IMR-90 (cell line): Measurements from ENCODE around the gene CLEC2D.

ENCODE experiments used
- CHD1 ChIP-seq: IDR thresholded peaks from 2 replicates; pipeline ENCODE4 v1.6.1; 2012; ENCODE audit warnings: low read depth, low read length, improper control_type of control experiment
- CTCF ChIP-seq: conservative IDR thresholded peaks from 2 replicates; pipeline ENCODE4 v1.5.1; 2012; ENCODE audit warnings: mild to moderate bottlenecking, low read depth, low read length, improper control_type of control experiment
- ELK1 ChIP-seq: fragments of 150-350 bp; IDR thresholded peaks from 2 replicates; pipeline ENCODE4 v1.6.1; 2016; ENCODE audit warnings: low read depth, mild to moderate bottlenecking, low read length, moderate library complexity, borderline replicate concordance
- MAFK ChIP-seq: IDR thresholded peaks from 2 replicates; pipeline ENCODE4 v1.6.1; 2012; ENCODE audit warnings: low read depth, low read length, improper control_type of control experiment
- MAZ ChIP-seq: IDR thresholded peaks from 2 replicates; pipeline ENCODE4 v1.6.1; 2012; ENCODE audit warnings: low read depth, mild to moderate bottlenecking, low read length, improper control_type of control experiment, moderate library complexity, borderline replicate concordance
- POLR2A ChIP-seq: IDR thresholded peaks from 2 replicates; pipeline ENCODE4 v1.6.1; 2012; ENCODE audit warnings: mild to moderate bottlenecking, low read depth, low read length
- USF2 ChIP-seq: fragments of 150-350 bp; IDR thresholded peaks from 2 replicates; pipeline ENCODE4 v1.6.1; 2017; ENCODE audit warnings: mild to moderate bottlenecking, antibody characterized with exemption, low read length, low read depth

GRCh38 chr12:9662488-9662887 lies 7.0 kb upstream of the CLEC2D start:
- TF ChIP-seq CTCF (no peak), POLR2A (no peak), CHD1 (no peak), ELK1 (no peak), USF2 (no peak), MAZ (no peak), MAFK (no peak)
